Hematopoietic multipotent progenitor cell treated with erythropoietin and hydrocortisone succinate and interleukin-3 and kit ligand, for 8 days (in vitro differentiated cells): ENCODE measurements around the gene ENAM.

Experiments used
- DNase-seq: peaks from one replicate; pipeline ENCODE4 v3.0.0-alpha.2; 2015

ENAM gene, protein sequence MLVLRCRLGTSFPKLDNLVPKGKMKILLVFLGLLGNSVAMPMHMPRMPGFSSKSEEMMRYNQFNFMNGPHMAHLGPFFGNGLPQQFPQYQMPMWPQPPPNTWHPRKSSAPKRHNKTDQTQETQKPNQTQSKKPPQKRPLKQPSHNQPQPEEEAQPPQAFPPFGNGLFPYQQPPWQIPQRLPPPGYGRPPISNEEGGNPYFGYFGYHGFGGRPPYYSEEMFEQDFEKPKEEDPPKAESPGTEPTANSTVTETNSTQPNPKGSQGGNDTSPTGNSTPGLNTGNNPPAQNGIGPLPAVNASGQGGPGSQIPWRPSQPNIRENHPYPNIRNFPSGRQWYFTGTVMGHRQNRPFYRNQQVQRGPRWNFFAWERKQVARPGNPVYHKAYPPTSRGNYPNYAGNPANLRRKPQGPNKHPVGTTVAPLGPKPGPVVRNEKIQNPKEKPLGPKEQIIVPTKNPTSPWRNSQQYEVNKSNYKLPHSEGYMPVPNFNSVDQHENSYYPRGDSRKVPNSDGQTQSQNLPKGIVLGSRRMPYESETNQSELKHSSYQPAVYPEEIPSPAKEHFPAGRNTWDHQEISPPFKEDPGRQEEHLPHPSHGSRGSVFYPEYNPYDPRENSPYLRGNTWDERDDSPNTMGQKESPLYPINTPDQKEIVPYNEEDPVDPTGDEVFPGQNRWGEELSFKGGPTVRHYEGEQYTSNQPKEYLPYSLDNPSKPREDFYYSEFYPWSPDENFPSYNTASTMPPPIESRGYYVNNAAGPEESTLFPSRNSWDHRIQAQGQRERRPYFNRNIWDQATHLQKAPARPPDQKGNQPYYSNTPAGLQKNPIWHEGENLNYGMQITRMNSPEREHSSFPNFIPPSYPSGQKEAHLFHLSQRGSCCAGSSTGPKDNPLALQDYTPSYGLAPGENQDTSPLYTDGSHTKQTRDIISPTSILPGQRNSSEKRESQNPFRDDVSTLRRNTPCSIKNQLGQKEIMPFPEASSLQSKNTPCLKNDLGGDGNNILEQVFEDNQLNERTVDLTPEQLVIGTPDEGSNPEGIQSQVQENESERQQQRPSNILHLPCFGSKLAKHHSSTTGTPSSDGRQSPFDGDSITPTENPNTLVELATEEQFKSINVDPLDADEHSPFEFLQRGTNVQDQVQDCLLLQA

GRCh38 chr4:70628444-70628843 lies at the start of gene ENAM:
ENAM (plus strand) TSS chr4:70628744; CDS start chr4:70629501, 757 bp downstream.
- no peak for DNase-seq

DNA sequence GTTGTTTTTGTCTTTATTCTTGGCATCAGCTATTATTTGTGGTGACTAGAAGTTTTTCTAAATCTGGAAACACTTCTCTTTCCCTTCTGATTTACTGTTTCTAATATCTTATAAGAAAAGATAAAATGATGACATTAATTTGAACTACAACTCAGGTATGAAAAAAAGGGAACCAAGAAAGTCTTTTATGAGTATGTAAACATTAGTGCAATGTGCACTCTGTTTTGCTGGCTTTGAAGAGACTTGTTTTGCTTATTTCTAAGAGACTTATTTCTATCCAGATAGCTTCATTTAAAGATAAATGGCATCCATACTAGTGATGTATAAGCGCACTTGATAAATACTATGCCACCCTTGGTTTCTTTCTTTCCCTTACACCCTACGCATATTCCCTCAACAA lies 46.6 kb upstream of the ENAM start:
- DNase-seq, result no peak

DNA sequence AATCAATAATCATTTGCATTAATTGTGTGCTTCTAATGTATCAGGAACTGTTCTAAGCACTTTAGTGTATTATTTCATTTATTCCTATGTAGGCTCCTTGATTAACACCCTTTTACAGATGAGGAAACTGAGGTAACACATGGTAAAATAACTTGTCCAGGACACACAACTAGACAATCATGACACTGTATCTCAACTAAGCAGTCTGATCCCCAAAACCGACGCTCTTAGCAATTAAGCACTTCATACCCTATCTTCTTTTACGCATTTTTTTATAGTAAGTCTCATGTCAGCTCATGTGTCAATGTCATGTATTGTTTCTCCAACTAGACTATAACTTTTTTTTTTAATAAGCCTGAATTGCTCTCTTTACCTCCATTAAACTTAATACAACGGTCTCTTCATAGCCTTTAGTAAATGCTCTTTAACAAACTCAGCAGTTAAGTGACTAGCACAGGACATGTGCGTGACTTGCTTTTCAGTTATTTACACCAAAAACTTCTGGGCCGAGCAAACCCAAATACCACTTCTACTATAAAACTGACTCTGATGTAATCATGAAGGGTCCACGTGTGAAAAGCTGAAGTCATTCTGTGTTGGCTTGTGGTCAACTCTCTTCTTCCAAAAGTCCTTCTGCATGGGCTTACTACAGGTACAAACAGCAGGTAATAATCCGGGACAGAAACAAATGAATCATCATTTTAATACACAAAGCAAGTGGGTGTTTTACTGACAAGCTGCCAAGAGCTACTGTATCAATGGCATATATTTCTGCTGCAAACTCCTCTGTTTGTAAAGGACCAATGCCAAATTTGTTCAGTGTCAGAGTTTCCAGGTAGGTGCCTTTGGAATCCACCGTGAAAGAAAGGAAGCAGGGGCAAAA lies 44.4 kb upstream of the ENAM start:
- no peak for DNase-seq

DNA sequence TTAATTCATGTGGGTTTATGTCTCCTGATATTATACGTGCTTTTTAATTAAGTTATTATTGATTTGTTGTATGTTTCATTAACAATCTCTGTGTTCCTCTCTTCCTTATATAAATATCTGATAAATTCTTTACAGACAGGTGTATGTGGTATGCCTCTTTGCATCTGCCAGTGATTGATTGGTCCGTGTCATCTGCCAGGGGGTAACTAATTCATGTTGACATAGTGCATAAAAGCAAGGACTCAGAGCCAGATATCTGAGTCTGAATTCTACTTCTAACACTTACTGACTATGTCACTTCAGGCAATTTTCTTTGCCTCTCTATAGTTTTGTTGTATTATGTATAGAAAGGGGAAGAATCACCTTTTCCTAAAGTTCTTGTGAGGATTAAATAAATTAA lies 41.7 kb upstream of the ENAM start:
- DNase-seq, result no peak

- DNase-seq, result no peak
Measured at GRCh38 chr4:70589785-70590184, 38.8 kb upstream of the ENAM start.

GRCh38 chr4:70591955-70592582 lies 36.5 kb upstream of the ENAM start, which contains the start of gene AMBN:
AMBN (plus strand) TSS chr4:70592256; CDS start chr4:70592359, 103 bp downstream.
- DNase-seq, result no peak

- DNase-seq, result no peak
Measured at GRCh38 chr4:70594196-70594595, 34.3 kb upstream of the ENAM start.

GRCh38 chr4:70600305-70600704 lies 28.2 kb upstream of the ENAM start:
- DNase-seq, result no peak

- DNase-seq, result no peak
Measured at GRCh38 chr4:70600977-70601376, 27.6 kb upstream of the ENAM start.

GRCh38 chr4:70601422-70602039 lies 27.0 kb upstream of the ENAM start:
- DNase-seq, result peak; percentile 73

DNA sequence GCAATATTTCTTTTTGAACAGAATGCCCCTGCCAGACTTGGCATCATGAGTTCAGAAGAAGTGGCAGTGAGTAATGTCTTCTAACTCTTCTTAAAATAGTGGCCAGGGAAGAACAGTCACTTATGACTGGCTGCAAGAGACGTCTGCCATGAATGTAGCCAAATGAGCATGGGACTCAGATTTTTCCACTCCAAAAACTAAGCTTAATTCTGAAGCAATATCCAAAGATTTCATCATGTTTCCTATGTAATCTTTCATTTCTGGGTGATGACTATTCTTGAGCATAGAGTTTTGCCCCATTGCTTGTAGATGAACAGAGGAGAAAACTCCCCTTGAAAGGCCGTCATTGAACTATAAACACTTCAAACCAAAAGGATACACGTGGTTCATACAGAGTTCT lies 24.7 kb upstream of the ENAM start:
- DNase-seq, result no peak

DNA sequence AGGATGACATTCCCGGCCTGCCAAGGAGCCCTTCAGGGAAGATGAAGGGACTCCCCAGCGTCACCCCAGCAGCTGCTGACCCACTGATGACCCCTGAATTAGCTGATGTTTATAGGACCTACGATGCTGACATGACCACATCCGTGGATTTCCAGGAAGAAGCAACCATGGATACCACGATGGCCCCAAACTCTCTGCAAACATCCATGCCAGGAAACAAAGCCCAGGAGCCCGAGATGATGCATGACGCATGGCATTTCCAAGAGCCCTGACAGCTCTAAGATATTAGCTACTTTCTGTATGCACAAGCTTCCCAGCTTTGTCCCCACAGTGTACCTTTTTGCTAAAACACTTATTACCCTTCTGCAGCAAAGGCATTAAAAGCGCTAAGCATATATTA lies 22.1 kb upstream of the ENAM start:
- DNase-seq, result no peak

- DNase-seq, result no peak
Measured at GRCh38 chr4:70607334-70607853, 21.1 kb upstream of the ENAM start.

- DNase-seq, result no peak
Measured at GRCh38 chr4:70608324-70608723, 20.2 kb upstream of the ENAM start.

GRCh38 chr4:70613306-70614183 lies 15.0 kb upstream of the ENAM start:
- no peak for DNase-seq

- no peak for DNase-seq
Measured at GRCh38 chr4:70614184-70614555, 14.4 kb upstream of the ENAM start.

DNA sequence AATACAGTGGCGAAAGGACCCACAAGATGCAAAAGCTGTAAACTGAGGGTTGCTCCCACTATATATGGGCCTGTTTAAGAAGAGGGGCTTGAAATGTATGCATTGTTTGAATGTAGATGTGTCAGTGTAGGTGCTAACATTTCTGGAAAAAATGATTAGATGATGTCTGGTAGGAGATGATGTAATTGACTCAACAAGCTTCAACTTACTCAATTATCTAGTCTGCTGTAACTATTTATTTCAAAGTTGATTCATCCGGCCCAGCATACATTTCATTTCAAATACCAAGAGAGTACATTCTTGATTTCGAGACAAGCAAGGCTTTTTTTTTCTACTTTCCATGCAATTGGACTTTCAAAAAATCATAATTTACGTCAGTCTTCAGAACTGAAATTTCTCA lies 9.3 kb upstream of the ENAM start:
- DNase-seq, result no peak

- DNase-seq, result peak; percentile 17
Measured at GRCh38 chr4:70619778-70620177, 8.8 kb upstream of the ENAM start.

GRCh38 chr4:70623323-70623722 lies 5.2 kb upstream of the ENAM start:
- DNase-seq, result peak; percentile 14

DNA sequence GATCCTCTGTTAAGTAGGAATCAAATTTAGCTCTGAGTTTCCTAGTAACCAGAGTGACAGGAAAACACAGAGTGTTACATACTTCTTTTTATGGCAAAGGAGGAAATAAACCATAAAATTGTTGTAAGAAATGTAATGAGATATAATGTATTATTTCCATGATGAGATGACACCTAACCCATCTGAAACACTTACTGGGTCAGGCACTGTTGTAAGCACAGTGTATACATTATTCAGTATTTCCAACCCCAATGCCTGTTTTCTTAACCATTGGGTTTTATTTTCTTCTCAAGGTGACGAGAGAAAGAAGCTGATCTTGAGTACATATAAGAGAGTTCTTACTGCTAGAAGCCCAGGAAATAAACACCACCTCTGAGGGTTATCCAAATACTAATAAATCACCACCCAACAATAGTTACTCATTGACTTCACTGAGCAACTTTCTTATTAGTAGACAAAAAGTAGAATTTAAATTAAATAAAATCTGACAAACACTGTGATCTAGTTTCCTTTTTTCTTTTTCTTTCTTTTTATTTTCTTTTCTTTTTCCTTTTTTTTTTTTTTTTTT lies 4.2 kb upstream of the ENAM start:
- no peak for DNase-seq
